ENCODE measurements around the gene SLC7A6.

- TF ChIP-seq CTCF (conservative IDR thresholded peaks at IDR 0.05; ENCODE audit: low read length) (no peak), EZH2phosphoT487 (IDR thresholded peaks at IDR 0.05; ENCODE audit: borderline replicate concordance) (no peak)
Measured at GRCh38 chr16:68324336-68324735, 60.0 kb downstream of the SLC7A6 start.
